Pancreas (tissue), 10 donors: Measurements from ENCODE around the gene SRGAP2C. TPM values are rescaled to one million over a fixed set of nuclear protein-coding genes. Genes with fewer than 3 reads are reported as not detected.
"Not testable (repeated sequence)": the region's sequence is repeated elsewhere in the genome, so short reads cannot be mapped to it uniquely, and the experiment has no call there.

Source experiments
- ATAC-seq, 4 donors: fragments of 200-7000 bp; cut with Tn5 transposase; one replicate each; pipeline versions ENCODE4 v1.8.0 to v1.9.1; 2020; ENCODE audit warnings: mild to moderate bottlenecking in 4 of 4, moderate library complexity in 4 of 4
- DNase-seq, 6 donors: peaks; one replicate each; pipeline ENCODE4 v3.0.0-alpha.2; 2020
- FAIRE-seq: peaks from 2 replicates; lab custom pipeline; 2012; peaks lifted over from hg19 to GRCh38; lab: Jason Lieb, UNC
- H3K27ac ChIP-seq, 4 donors: fragments of 200-600 bp; sonication (generic); 1 replicate in 3 of 4; 2 replicates in 1 of 4; pipeline versions ENCODE4 v1.5.0 to v1.8.0; 2020
- H3K27me3 ChIP-seq, 4 donors: fragments of 200-600 bp; one replicate each; pipeline ENCODE4 v1.8.0; 2021
- H3K36me3 ChIP-seq, 3 donors: fragments of 200-600 bp; sonication (generic) in 1 of 3; one replicate each; pipeline versions ENCODE4 v1.5.0 to v1.8.0; 2020 to 2021
- H3K4me1 ChIP-seq, 3 donors: fragments of 200-600 bp; one replicate each; pipeline ENCODE4 v1.8.0; 2021
- H3K4me3 ChIP-seq, 4 donors: fragments of 200-600 bp; sonication (generic) in 2 of 4; one replicate each; pipeline versions ENCODE4 v1.5.0 to v1.8.0; 2020 to 2021
- H3K9me3 ChIP-seq, 4 donors: fragments of 200-600 bp; one replicate each; pipeline ENCODE4 v1.8.0; 2021
- WGBS, 2 donors: extraction: QIAGEN DNeasy Blood & Tissue Kit; methylation state at CpG; one replicate each; pipeline ENCODE4 v1.1.7; 2013; 5-methylcytosine and 5-hydroxymethylcytosine counted together
- intact Hi-C, 3 donors: fragments of 100-400 bp; cut with DNase I; formaldehyde crosslinking; loops; one replicate each; pipeline versions ENCODE4 v1.11.1 to v1.14.2; 2022
- polyA plus RNA-seq, 2 donors: library from polyadenylated mRNA; stranded (reverse); fragments of 200-250 nt; gene quantifications; one replicate each; pipeline ENCODE4 v1.2.3, GENCODE V29; 2013
- total RNA-seq, 6 donors: library from RNA; stranded (reverse); fragmentation: NEBNext Ultra II Directional in 4 of 6; extraction: Animal tissue kit (Norgen Biotek cat#: 25700) in 4 of 6; gene quantifications; one replicate each; pipeline versions ENCODE4 v1.2.1 to v1.2.4, GENCODE V29; 2021 to 2023
- donor health status: healthy with polysubstance abuse.
- donor health status: DM: no; HTN: no; CAD: no; lungs with moderate emphysema.
- donor health status: DM: no; HTN: no; CAD: no.
- donor health status: control.
- donor health status: control.
- donor health status: Bipolar disorder and iron deficiency.
- donor health status: DM: yes; HTN: yes; CAD: no.
- donor health status: DM: no; HTN: no; CAD: no.
- donor health status: DM: no; HTN: no; CAD: no.
- donor health status: DM: yes; HTN: yes; CAD: no.

SRGAP2C gene
- total and polyA plus RNA-seq, 8 donors = 2.2 to 12.4 (median 4.8) TPM

DNA sequence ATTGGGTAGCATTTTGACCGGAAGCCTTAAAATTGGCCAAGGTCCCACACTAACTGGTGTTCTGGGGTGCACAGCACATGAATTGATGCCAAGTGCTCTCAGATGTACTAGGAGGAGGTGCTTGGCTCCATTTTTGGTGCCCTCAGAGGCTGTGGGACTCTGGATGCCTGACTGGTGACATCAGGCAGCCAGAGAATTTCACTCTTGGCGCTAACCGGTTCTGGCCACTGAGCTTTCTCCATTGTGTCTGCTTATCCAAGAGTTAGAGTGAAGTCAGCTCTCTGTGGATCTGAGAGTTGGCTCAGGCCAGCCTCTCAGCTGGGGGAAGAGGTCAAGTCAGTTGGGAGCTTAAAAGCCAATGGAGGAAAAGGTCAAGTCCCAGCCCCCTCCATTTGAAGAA is 200.4 kb downstream of the SRGAP2C start:
- H3K9me3 ChIP-seq, H3K4me3 ChIP-seq, H3K27ac ChIP-seq, DNase-seq, H3K36me3 ChIP-seq, intact Hi-C loops, H3K27me3 ChIP-seq, H3K4me1 ChIP-seq, FAIRE-seq: not testable (repeated sequence)
- peak; percentile 67 to 92 (median 88) for ATAC-seq
- no CpG with 5 or more reads among the region's 3 CpGs for WGBS, 2 donors

DNA sequence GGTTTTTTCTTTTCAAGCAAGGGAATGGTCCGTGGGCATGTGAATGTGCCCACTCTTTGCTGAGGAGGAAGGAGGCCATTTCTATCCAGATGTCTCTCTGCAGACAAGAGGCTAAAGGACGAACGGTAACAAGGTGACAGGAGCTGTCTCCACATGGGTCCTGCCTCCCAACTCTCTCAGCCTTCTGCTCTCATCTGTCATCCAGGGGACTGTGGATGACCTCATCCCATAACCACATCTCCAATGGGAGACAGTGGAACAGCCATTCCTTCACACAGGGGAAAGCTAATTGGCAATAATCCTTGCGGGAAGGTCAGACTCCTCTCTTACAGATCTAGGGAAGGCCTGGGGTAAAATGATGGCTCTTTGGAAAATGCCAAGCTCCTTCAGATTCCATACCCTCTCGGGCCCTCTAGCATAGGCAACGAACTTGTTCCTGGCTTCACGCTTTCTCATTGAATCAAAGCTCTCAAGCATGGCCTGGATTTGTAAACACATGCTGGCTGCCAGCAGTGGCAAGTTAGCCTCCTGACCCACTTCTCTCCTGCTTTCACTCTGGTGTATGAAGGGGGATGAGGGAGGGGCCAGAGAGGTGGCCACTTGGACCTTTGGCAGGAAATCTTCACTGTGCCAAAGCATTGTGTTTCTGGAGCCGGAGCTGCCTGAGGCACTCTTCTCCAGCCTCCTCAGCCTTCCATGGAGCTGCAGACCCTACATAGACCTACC is 201.0 kb downstream of the SRGAP2C start:
- H3K9me3 ChIP-seq, FAIRE-seq, H3K36me3 ChIP-seq, H3K4me3 ChIP-seq, DNase-seq, H3K27ac ChIP-seq, H3K27me3 ChIP-seq, intact Hi-C loops, H3K4me1 ChIP-seq: not testable (repeated sequence)
- peak in 2 of 4 donors; percentile 36 to 37 for ATAC-seq
- WGBS, 2 donors = 80 to 91% methylated on average over 1 to 6 of the region's 8 CpGs

- DNase-seq, H3K27ac ChIP-seq, H3K4me3 ChIP-seq, H3K36me3 ChIP-seq, intact Hi-C loops, H3K4me1 ChIP-seq, H3K27me3 ChIP-seq, FAIRE-seq, H3K9me3 ChIP-seq: not testable (repeated sequence)
- peak in 3 of 4 donors; percentile 10 to 22 (median 20) for ATAC-seq
- WGBS, 2 donors = no CpG with 5 or more reads among the region's 8 CpGs
These were observed 201.7 kb downstream of the SRGAP2C start for GRCh38 chr1:121386319-121386948.

DNA sequence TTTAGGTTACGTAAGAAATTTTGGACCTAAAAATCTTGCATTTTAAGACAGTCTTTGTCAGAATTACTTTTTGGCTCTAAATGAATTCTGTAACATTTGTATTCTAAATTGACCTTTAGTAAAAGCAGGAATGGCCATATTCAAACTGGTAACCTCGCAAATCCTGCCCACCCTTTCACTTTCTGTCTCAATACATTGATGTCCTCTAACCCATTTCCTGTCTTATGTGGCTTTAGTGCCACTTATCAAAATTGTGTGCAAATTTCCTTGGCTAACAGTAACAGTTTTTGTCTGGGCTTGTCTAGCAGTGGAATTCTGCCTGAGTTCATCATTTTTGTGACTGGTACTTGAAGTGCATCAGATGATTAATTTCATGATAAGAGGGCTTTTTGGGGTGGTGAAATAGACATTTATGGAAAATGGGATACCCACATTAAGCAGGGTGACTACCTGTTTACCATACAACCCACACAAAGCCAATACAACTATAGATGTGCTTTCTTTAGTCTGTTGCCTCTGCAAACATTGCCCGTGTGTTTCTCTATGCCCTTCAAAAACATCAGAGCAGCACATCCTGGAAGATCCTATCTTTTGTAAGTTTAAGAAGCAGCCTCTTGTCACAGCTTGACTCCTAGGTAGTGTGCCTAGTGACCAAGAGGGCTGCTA is 205.3 kb downstream of the SRGAP2C start:
- ATAC-seq, H3K9me3 ChIP-seq, DNase-seq, intact Hi-C loops, H3K27me3 ChIP-seq, H3K27ac ChIP-seq, H3K36me3 ChIP-seq, FAIRE-seq, H3K4me3 ChIP-seq, H3K4me1 ChIP-seq: not testable (repeated sequence)
- WGBS, 2 donors = no CpG with 5 or more reads among the region's 3 CpGs

- H3K36me3 ChIP-seq, H3K27ac ChIP-seq, FAIRE-seq, H3K9me3 ChIP-seq, ATAC-seq, H3K27me3 ChIP-seq, intact Hi-C loops, H3K4me1 ChIP-seq, H3K4me3 ChIP-seq, DNase-seq: not testable (repeated sequence)
- WGBS, 2 donors = 98 to 100% methylated on average over 2 to 3 of the region's 3 CpGs
These were observed 207.4 kb downstream of the SRGAP2C start for GRCh38 chr1:121392130-121392529.

- H3K9me3 ChIP-seq, ATAC-seq, FAIRE-seq, intact Hi-C loops, H3K4me1 ChIP-seq, H3K27ac ChIP-seq, H3K36me3 ChIP-seq, H3K27me3 ChIP-seq: not testable (repeated sequence)
- peak overlapping the region in 3 of 4 donors; percentile 19 to 53 (median 27) for H3K4me3 ChIP-seq
- peak in 2 of 6 donors; percentile 15 to 56 for DNase-seq
- WGBS, 2 donors = 1 to 4% methylated on average over 28 to 38 of the region's 38 CpGs
These were observed 211.0 kb downstream of the SRGAP2C start for GRCh38 chr1:121395718-121396201.

DNA sequence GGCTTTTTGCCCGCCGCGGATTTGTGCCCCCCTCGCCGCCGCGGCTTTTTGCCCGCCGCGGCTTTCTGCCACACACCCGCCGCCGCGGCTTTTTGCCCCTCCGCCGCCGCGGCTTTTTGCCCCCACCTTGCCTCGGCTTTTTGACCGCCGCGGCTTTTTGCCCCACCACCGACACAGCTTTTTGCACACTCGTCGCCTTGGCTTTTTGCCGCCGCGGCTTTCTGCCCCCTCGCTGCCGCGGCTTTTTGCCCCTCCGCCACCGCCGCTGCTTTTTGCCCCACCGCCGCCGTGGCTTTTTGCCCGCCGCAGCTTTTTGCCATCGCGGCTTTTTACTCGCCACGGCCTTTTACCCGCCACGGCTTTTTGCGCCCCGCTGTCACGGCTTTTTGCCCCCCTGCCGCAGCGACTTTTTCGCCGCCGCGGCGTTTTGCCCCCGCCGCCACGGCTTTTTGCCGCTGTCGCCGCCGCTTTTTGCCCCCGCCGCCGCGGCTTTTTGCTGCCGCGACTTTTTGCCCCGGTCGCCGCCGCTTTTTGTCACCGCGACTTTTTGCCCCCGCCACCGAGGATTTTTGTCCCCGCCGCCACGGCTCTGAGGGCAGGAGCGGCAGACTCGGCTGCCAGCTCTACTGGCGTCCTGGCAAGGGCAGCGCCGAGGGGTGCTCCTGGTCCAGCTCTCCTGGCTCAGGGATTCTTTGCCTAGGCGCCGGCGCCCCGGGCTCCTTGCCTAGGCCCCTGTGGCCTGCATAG is 211.7 kb downstream of the SRGAP2C start:
- intact Hi-C loops, FAIRE-seq, H3K36me3 ChIP-seq, H3K27me3 ChIP-seq, H3K4me1 ChIP-seq, ATAC-seq, H3K9me3 ChIP-seq, H3K27ac ChIP-seq: not testable (repeated sequence)
- WGBS, 2 donors = 4 to 5% methylated on average over 58 to 79 of the region's 88 CpGs
- DNase-seq = peak in 5 of 6 donors; percentile 25 to 88 (median 33)
- H3K4me3 ChIP-seq = peak overlapping the region; percentile 10 to 53 (median 23)

DNA sequence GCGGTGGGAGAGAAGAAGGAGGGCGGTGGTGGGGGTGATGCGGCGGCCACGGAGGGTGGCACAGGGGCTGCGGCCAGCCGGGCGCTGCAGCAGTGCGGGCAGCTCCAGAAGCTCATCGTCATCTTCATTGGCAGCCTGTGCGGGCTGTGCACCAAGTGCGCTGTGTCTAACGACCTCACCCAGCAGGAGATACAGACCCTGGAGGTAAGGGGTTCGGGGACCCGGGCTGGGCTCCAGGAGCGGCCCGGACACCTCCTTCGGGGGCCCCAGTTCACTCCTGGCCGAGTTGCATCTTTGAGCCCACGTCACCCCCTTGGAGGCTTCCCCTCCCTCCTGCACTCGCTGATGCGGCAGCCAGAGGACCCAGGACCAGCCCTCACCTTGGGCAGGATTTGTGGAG is 212.3 kb downstream of the SRGAP2C start:
- 55 to 72% methylated on average over 5 to 17 of the region's 22 CpGs for WGBS, 2 donors
- H3K4me1 ChIP-seq, ATAC-seq, H3K9me3 ChIP-seq, FAIRE-seq, H3K36me3 ChIP-seq, H3K27ac ChIP-seq, intact Hi-C loops, H3K27me3 ChIP-seq, DNase-seq: not testable (repeated sequence)
- H3K4me3 ChIP-seq = peak overlapping the region in 3 of 4 donors; percentile 19 to 53 (median 27)

DNA sequence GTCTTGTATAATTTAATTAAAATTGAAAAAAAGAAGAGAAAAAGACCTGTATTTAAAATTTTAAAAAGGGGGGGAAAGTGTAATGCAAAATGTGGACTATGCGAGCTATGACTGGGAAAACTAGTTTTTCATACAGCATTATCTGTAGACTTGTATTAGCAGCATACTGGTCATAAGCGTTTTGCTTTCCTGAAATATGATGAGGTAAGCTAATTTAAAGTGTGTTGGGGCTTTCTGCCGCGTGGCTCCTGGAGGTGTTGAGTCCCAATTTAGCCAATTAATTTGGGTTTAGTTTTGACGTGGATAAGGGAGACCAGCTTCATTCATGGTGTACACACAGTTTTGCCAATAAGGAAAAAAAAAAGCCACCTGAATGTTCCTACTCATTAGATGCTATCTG is 214.4 kb downstream of the SRGAP2C start:
- WGBS, 2 donors = 56 to 72% methylated on average over 4 of the region's 5 CpGs
- FAIRE-seq, H3K27ac ChIP-seq, H3K9me3 ChIP-seq, intact Hi-C loops, H3K4me3 ChIP-seq, H3K4me1 ChIP-seq, DNase-seq, ATAC-seq, H3K36me3 ChIP-seq, H3K27me3 ChIP-seq: not testable (repeated sequence)

DNA sequence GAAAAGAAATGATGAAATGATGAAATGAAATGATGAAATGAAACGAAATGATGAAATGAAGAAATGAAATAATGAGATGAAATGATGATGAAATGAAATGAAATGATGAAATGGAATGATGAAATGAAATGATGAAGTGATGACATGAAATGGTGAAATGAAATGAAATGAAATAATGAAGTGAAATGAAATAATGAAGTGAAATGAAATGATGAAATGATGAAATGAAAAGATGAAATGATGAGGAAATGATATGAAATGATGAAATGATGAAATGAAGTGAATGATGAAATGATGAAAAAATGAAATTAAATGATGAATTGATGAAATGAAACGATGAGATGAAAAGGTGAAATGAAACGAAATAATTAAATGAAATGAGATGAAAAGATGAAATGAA is 215.3 kb downstream of the SRGAP2C start:
- H3K27ac ChIP-seq, H3K27me3 ChIP-seq, H3K4me3 ChIP-seq, intact Hi-C loops, H3K36me3 ChIP-seq, H3K9me3 ChIP-seq, DNase-seq, H3K4me1 ChIP-seq, ATAC-seq: not testable (repeated sequence)
- peak; percentile 88 for FAIRE-seq
- 73 to 75% methylated on average over 3 of the region's 3 CpGs for WGBS, 2 donors

DNA sequence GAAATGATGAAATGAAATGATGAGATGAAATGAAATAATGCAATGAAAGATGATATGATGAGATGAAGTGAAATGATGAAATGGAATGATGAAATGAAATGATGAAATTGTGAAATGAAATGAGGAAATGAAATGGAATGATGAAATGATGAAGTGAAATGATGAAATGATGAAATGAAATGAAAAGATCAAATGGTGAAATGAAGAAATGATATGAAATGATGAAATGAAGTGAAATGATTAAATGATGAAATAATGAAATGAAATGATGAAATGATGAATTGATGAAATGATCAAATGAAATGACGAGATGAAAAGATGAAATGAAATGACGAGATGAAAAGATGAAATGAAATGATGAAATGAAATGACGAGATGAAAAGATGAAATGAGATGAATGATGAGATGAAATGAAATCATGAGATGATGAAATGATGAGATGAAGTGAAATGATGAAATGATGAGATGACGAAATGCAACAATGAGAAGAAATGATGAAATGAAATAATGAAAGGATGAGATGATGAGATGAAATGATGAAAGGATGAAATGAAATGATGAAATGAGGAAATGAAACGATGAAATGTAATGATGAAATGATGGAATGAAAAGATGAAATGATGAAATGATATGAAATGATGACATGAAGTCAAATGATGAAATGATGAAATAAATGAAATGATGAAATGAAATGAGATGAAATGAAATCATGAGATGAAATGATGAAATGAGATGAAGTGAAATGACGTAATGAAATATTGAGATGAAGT is 216.0 kb downstream of the SRGAP2C start:
- H3K27ac ChIP-seq, intact Hi-C loops, H3K4me1 ChIP-seq, H3K36me3 ChIP-seq, DNase-seq, H3K4me3 ChIP-seq, H3K27me3 ChIP-seq, H3K9me3 ChIP-seq, ATAC-seq: not testable (repeated sequence)
- 73 to 75% methylated on average over 6 of the region's 6 CpGs for WGBS, 2 donors
- peak; percentile 20 for FAIRE-seq
